H1 (cell line): ENCODE results near the gene GMIP. TPM values are rescaled to one million over a fixed set of nuclear protein-coding genes. Genes with fewer than 3 reads are reported as not detected.

ENCODE experiments used
- CBX8 ChIP-seq: fragments of 300-800, 300-1000 bp; sonication (generic); IDR thresholded peaks from 2 replicates; pipeline ENCODE4 v1.7.1; 2016; ENCODE audit warnings: low read depth, low read length, borderline replicate concordance
- CEBPB ChIP-seq: IDR thresholded peaks from 2 replicates; pipeline ENCODE4 v1.6.1; 2012; ENCODE audit warnings: low read depth, low read length
- CHD7 ChIP-seq: fragments of 300-600 bp; sonication (generic); IDR thresholded peaks from 2 replicates; pipeline ENCODE4 v1.7.1; 2012; ENCODE audit warnings: low read length, moderate library complexity, mild to moderate bottlenecking, inconsistent platforms; ENCODE audit not compliant: insufficient replicate concordance
- CTBP2 ChIP-seq: IDR thresholded peaks from 2 replicates; pipeline ENCODE4 v1.7.0; 2011; ENCODE audit warnings: borderline replicate concordance, mild to moderate bottlenecking, moderate library complexity, mixed read lengths, low read length; ENCODE audit not compliant: insufficient read depth, insufficient read length
- KDM1A ChIP-seq: fragments of 200-600, 300-600 bp; sonication (generic); IDR thresholded peaks from 2 replicates; pipeline ENCODE4 v1.7.1; 2016; ENCODE audit warnings: mild to moderate bottlenecking, low read length, borderline replicate concordance
- RXRA ChIP-seq: IDR thresholded peaks from 2 replicates; pipeline ENCODE4 v1.6.1; 2011; ENCODE audit warnings: low read depth, mild to moderate bottlenecking, low read length, moderate library complexity; ENCODE audit not compliant: insufficient read depth
- TAF1 ChIP-seq: IDR thresholded peaks from 2 replicates; pipeline ENCODE4 v1.6.1; 2011; ENCODE audit warnings: mild to moderate bottlenecking, low read depth, low read length
- TAF7 ChIP-seq: optimal IDR thresholded peaks from 2 replicates; pipeline ENCODE3; 2011; ENCODE audit warnings: low read depth, mild to moderate bottlenecking, inconsistent platforms, low read length, moderate library complexity, borderline replicate concordance
- YY1 ChIP-seq: IDR thresholded peaks from 2 replicates; pipeline ENCODE4 v1.6.1; 2011; ENCODE audit warnings: low read depth, mild to moderate bottlenecking, low read length
- polyA plus RNA-seq, 7 experiments: library from polyadenylated mRNA; depleted of rRNA in 3 of 7; stranded (reverse) in 5 of 7; unstranded in 2 of 7; fragments of >200 nt in 5 of 7; fragments of 200-250 nt in 2 of 7; gene quantifications; 1 replicate in 5 of 7; 2 replicates in 1 of 7; 4 replicates in 1 of 7; pipeline versions ENCODE4 v1.2.1 to v1.2.3, GENCODE V29; 2011 to 2013; ENCODE audit warnings: missing spikeins in 2 of 7, mixed read lengths in 2 of 7
- total RNA-seq: library from RNA; stranded (reverse); fragmentation: NEBNext Ultra II Directional; extraction: Animal tissue kit (Norgen Biotek cat#: 25700); gene quantifications from 2 replicates; pipeline ENCODE4 v1.2.1, GENCODE V29; 2021

Gene GMIP
- total and polyA plus RNA-seq, 2 of the 8 experiments (the other 6 are each of a cell fraction or from before 2014, with no cell fraction given), result 5.7 to 18.1 TPM

- TF ChIP-seq CHD7, result no peak
- no peak for TF ChIP-seq CTBP2
- no peak for TF ChIP-seq KDM1A
- TF ChIP-seq CEBPB, result no peak
- peak; percentile 88 for TF ChIP-seq TAF1
- TF ChIP-seq TAF7, result peak; percentile 87
- no peak for TF ChIP-seq CBX8
- TF ChIP-seq YY1, result peak; percentile 99
- no peak for TF ChIP-seq RXRA
Measured at GRCh38 chr19:19663256-19664120, 20.0 kb upstream of the GMIP start, which contains the start of gene ATP13A1 (continued).
